ENCODE measurements around the gene ZMYM3. TPM values are rescaled to one million over a fixed set of nuclear protein-coding genes. Genes with fewer than 3 reads are reported as not detected.

Gene ZMYM3
- total RNA-seq, 1 donor from 2014 or later = 44.2 TPM

- no peak for TF ChIP-seq CTCF (IDR thresholded peaks at IDR 0.05; ENCODE audit: partially characterized antibody, unreplicated experiment)
- no peaks in the 10 kb centered on the region for H3K9me3 Mint-ChIP-seq (ENCODE audit: unreplicated experiment)
- no peak overlapping the region for H3K4me3 Mint-ChIP-seq (ENCODE audit: unreplicated experiment)
- H3K27me3 Mint-ChIP-seq (ENCODE audit: unreplicated experiment) = no peaks in the 10 kb centered on the region
- no peak for DNase-seq
- H3K4me1 Mint-ChIP-seq (ENCODE audit: low read depth, unreplicated experiment) = no peaks in the 10 kb centered on the region
- H3K36me3 Mint-ChIP-seq (ENCODE audit: unreplicated experiment) = no peaks in the 10 kb centered on the region
- peak overlapping the region; percentile 28 for H3K27ac Mint-ChIP-seq (ENCODE audit: unreplicated experiment)
Measured at GRCh38 chrX:71298119-71298518, 44.2 kb upstream of the ZMYM3 start.

GRCh38 chrX:71296806-71297205, 42.9 kb upstream of the ZMYM3 start:
- H3K4me3 Mint-ChIP-seq (ENCODE audit: unreplicated experiment) = no peak overlapping the region
- no peak for DNase-seq
- no peaks in the 10 kb centered on the region for H3K27me3 Mint-ChIP-seq (ENCODE audit: unreplicated experiment)
- no peaks in the 10 kb centered on the region for H3K36me3 Mint-ChIP-seq (ENCODE audit: unreplicated experiment)
- H3K4me1 Mint-ChIP-seq (ENCODE audit: low read depth, unreplicated experiment) = no peaks in the 10 kb centered on the region
- no peak for TF ChIP-seq CTCF (IDR thresholded peaks at IDR 0.05; ENCODE audit: partially characterized antibody, unreplicated experiment)
- no peaks in the 10 kb centered on the region for H3K9me3 Mint-ChIP-seq (ENCODE audit: unreplicated experiment)
- no peak overlapping the region for H3K27ac Mint-ChIP-seq (ENCODE audit: unreplicated experiment)

- Mint-ChIP-seq H3K27me3 (ENCODE audit: unreplicated experiment) (no peaks in the 10 kb centered on the region), H3K4me1 (ENCODE audit: low read depth, unreplicated experiment) (peaks cover 3% of the 10 kb centered on the region), H3K4me3 (ENCODE audit: unreplicated experiment) (no peak overlapping the region), H3K27ac (ENCODE audit: unreplicated experiment) (no peak overlapping the region), H3K9me3 (ENCODE audit: unreplicated experiment) (no peaks in the 10 kb centered on the region), H3K36me3 (ENCODE audit: unreplicated experiment) (no peaks in the 10 kb centered on the region)
- no peak for DNase-seq
- TF ChIP-seq CTCF (IDR thresholded peaks at IDR 0.05; ENCODE audit: partially characterized antibody, unreplicated experiment) = no peak
Measured at GRCh38 chrX:71292669-71293365, 38.9 kb upstream of the ZMYM3 start.

- DNase-seq = no peak
- Mint-ChIP-seq H3K36me3 (ENCODE audit: unreplicated experiment) (no peaks in the 10 kb centered on the region), H3K9me3 (ENCODE audit: unreplicated experiment) (no peaks in the 10 kb centered on the region), H3K4me3 (ENCODE audit: unreplicated experiment) (no peak overlapping the region), H3K4me1 (ENCODE audit: low read depth, unreplicated experiment) (peaks cover 3% of the 10 kb centered on the region), H3K27me3 (ENCODE audit: unreplicated experiment) (no peaks in the 10 kb centered on the region), H3K27ac (ENCODE audit: unreplicated experiment) (no peak overlapping the region)
- no peak for TF ChIP-seq CTCF (IDR thresholded peaks at IDR 0.05; ENCODE audit: partially characterized antibody, unreplicated experiment)
Measured at GRCh38 chrX:71291381-71291780, 37.4 kb upstream of the ZMYM3 start.

- H3K36me3 Mint-ChIP-seq (ENCODE audit: unreplicated experiment) = no peaks in the 10 kb centered on the region
- peaks cover 3% of the 10 kb centered on the region for H3K4me1 Mint-ChIP-seq (ENCODE audit: low read depth, unreplicated experiment)
- peak overlapping the region; percentile 73 for H3K27ac Mint-ChIP-seq (ENCODE audit: unreplicated experiment)
- DNase-seq = no peak
- no peak for TF ChIP-seq CTCF (IDR thresholded peaks at IDR 0.05; ENCODE audit: partially characterized antibody, unreplicated experiment)
- H3K9me3 Mint-ChIP-seq (ENCODE audit: unreplicated experiment) = peaks cover 7% of the 10 kb centered on the region
- peaks cover 4% of the 10 kb centered on the region for H3K27me3 Mint-ChIP-seq (ENCODE audit: unreplicated experiment)
- H3K4me3 Mint-ChIP-seq (ENCODE audit: unreplicated experiment) = peak overlapping the region; percentile 96
Measured at GRCh38 chrX:71285929-71286328, 32.0 kb upstream of the ZMYM3 start.

Measured in glutamatergic neuron (in vitro differentiated cells).